Left lung (tissue), 10 donors: ENCODE results near the gene PNPLA4. TPM values are rescaled to one million over a fixed set of nuclear protein-coding genes. Genes with fewer than 3 reads are reported as not detected.
A peak's percentile ranks its signal among the peaks of the same experiment; 100 is the strongest.

Experiments
- ATAC-seq: fragments of 200-7000 bp; cut with Tn5 transposase; one replicate; pipeline ENCODE4 v1.9.1; 2020; ENCODE audit warnings: moderate library complexity
- DNase-seq, 4 donors: peaks; one replicate each; pipeline ENCODE4 v3.0.0-alpha.2; 2013 to 2020
- H3K27ac ChIP-seq, 2 donors: fragments of 200-600 bp; sonication (generic) in 1 of 2; one replicate each; pipeline versions ENCODE4 v1.5.0 to v1.8.0; 2020 to 2021
- H3K27me3 ChIP-seq, 2 donors: fragments of 200-600 bp; sonication (generic) in 1 of 2; one replicate each; pipeline versions ENCODE4 v1.5.0 to v1.8.0; 2020 to 2021
- H3K36me3 ChIP-seq, 2 donors: fragments of 200-600 bp; sonication (generic) in 1 of 2; one replicate each; pipeline versions ENCODE4 v1.5.0 to v1.8.0; 2020 to 2021
- H3K4me1 ChIP-seq, 2 donors: fragments of 200-600 bp; one replicate each; pipeline ENCODE4 v1.8.0; 2021
- H3K4me3 ChIP-seq, 2 donors: fragments of 200-600 bp; sonication (generic) in 1 of 2; one replicate each; pipeline versions ENCODE4 v1.5.0 to v1.8.0; 2020 to 2021; ENCODE audit warnings: mild to moderate bottlenecking in 1 of 2
- H3K9me3 ChIP-seq, 2 donors: fragments of 200-600 bp; sonication (generic) in 1 of 2; one replicate each; pipeline versions ENCODE4 v1.5.0 to v1.8.0; 2020 to 2021
- intact Hi-C, 2 donors: fragments of 100-400 bp; cut with DNase I; formaldehyde crosslinking; loops; one replicate each; pipeline versions ENCODE4 v1.11.2 to v1.14.2; 2022
- polyA plus RNA-seq, 6 donors: library from polyadenylated mRNA; unstranded; fragments of 120-200 nt; gene quantifications; one replicate each; pipeline ENCODE4 v1.2.1, GENCODE V29; 2013; ENCODE audit not compliant: insufficient read length in 6 of 6
- total RNA-seq, 2 donors: library from RNA; stranded (reverse); fragmentation: NEBNext Ultra II Directional; extraction: Animal tissue kit (Norgen Biotek cat#: 25700); gene quantifications; one replicate each; pipeline ENCODE4 v1.2.1, GENCODE V29; 2021
- TF ChIP-seq, protein P1 (sequence below), 2 donors: fragments of 200-600 bp; sonication (generic) in 1 of 2; IDR thresholded peaks; one replicate each; pipeline versions ENCODE4 v1.5.0 to v1.8.0; 2021; ENCODE audit warnings: antibody characterized with exemption in 2 of 2
- donor health status: DM: no; HTN: yes; CAD: no.
- donor health status: DM: no; HTN: no; CAD: no.

Gene PNPLA4
- total and polyA plus RNA-seq, 8 donors: 11.6 to 22.2 (median 19.3) TPM

- ATAC-seq (peak; percentile 60), DNase-seq (peak in 3 of 4 donors; percentile 28 to 49 (median 44))
- H3K36me3 ChIP-seq: peaks cover 0 to 4% of the 10 kb centered on the region in 2 donors
- no peak overlapping the region for H3K4me3 ChIP-seq
- H3K4me1 ChIP-seq: no peaks in the 10 kb centered on the region
- H3K27me3 ChIP-seq: no peaks in the 10 kb centered on the region
- TF ChIP-seq, protein P1, sequence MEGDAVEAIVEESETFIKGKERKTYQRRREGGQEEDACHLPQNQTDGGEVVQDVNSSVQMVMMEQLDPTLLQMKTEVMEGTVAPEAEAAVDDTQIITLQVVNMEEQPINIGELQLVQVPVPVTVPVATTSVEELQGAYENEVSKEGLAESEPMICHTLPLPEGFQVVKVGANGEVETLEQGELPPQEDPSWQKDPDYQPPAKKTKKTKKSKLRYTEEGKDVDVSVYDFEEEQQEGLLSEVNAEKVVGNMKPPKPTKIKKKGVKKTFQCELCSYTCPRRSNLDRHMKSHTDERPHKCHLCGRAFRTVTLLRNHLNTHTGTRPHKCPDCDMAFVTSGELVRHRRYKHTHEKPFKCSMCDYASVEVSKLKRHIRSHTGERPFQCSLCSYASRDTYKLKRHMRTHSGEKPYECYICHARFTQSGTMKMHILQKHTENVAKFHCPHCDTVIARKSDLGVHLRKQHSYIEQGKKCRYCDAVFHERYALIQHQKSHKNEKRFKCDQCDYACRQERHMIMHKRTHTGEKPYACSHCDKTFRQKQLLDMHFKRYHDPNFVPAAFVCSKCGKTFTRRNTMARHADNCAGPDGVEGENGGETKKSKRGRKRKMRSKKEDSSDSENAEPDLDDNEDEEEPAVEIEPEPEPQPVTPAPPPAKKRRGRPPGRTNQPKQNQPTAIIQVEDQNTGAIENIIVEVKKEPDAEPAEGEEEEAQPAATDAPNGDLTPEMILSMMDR (IDR thresholded peaks at IDR 0.05): peak; percentile 53 to 68
- no peak overlapping the region for H3K27ac ChIP-seq
- no peaks in the 10 kb centered on the region for H3K9me3 ChIP-seq
- intact Hi-C loops: no loop called here
Observed at GRCh38 chrX:7925867-7926472, 1.2 kb downstream of the PNPLA4 start.

- no peak overlapping the region for H3K27ac ChIP-seq
- no peak for ATAC-seq
- no peak for DNase-seq
- H3K36me3 ChIP-seq: peaks cover 0 to 6% of the 10 kb centered on the region in 2 donors
- H3K27me3 ChIP-seq: no peaks in the 10 kb centered on the region
- H3K4me1 ChIP-seq: no peaks in the 10 kb centered on the region
- TF ChIP-seq, protein P1 (IDR thresholded peaks at IDR 0.05): no peak
- H3K4me3 ChIP-seq: no peak overlapping the region
- intact Hi-C loops: no loop called here
- H3K9me3 ChIP-seq: no peaks in the 10 kb centered on the region
Observed at GRCh38 chrX:7921750-7922149, 5.5 kb downstream of the PNPLA4 start.

DNA sequence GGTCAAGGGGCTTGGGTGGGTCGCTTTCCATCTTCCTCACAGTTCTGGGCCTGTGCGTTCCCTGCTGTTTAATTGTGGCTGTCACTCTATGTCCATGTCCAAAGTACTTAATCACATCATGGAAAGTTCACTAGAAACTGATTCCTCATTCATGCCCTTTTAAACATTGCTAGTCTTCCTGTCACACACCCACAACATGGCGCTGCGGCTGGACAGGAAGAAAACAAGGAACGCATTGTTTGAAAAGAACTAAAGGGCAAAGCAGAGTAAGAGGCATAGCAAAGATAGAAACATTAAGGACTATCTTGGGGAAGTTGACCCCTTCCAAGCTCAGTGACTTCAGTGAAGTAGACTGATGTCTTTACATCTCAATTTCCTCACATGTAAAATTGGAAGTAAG lies 18.4 kb downstream of the PNPLA4 start:
- H3K4me3 ChIP-seq: no peak overlapping the region
- TF ChIP-seq, protein P1 (IDR thresholded peaks at IDR 0.05): no peak
- H3K36me3 ChIP-seq: no peaks in the 10 kb centered on the region
- intact Hi-C loops: no loop called here
- ATAC-seq (no peak), DNase-seq (no peak)
- no peaks in the 10 kb centered on the region for H3K4me1 ChIP-seq
- no peak overlapping the region for H3K27ac ChIP-seq
- H3K27me3 ChIP-seq: no peaks in the 10 kb centered on the region
- no peaks in the 10 kb centered on the region for H3K9me3 ChIP-seq

- intact Hi-C loops: no loop called here
- Histone ChIP-seq H3K9me3 (no peaks in the 10 kb centered on the region), H3K27me3 (no peaks in the 10 kb centered on the region), H3K36me3 (peaks cover 0 to 8% of the 10 kb centered on the region in 2 donors), H3K4me1 (no peaks in the 10 kb centered on the region), H3K4me3 (no peak overlapping the region), H3K27ac (no peak overlapping the region)
- no peak for DNase-seq
- TF ChIP-seq, protein P1 (IDR thresholded peaks at IDR 0.05): no peak
- no peak for ATAC-seq
Observed at GRCh38 chrX:7904562-7904961, 22.7 kb downstream of the PNPLA4 start.

DNA sequence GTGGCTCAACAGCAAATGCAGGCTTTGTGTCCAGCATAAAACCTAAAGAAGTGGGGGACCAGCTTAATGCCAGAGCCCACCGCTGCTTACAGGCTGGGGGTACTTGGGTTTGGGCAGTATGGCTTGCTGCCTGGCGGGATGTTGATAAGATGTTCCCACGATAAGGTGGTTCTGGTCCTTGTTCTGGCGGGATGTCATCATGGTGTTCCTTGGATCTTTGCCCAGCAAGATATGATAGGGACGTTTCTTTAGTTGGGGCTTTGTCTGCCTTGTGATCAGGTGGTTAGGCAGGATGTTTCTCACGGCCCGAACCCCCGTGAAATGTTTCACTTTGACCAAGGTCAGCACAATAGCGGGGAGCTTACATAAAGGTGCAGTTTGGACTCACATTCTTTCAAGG lies 35.3 kb downstream of the PNPLA4 start:
- no peak overlapping the region for H3K27ac ChIP-seq
- no peaks in the 10 kb centered on the region for H3K4me1 ChIP-seq
- no peaks in the 10 kb centered on the region for H3K36me3 ChIP-seq
- TF ChIP-seq, protein P1 (IDR thresholded peaks at IDR 0.05): no peak
- H3K9me3 ChIP-seq: no peaks in the 10 kb centered on the region
- intact Hi-C loops: no loop called here
- ATAC-seq (no peak), DNase-seq (no peak)
- no peaks in the 10 kb centered on the region for H3K27me3 ChIP-seq
- H3K4me3 ChIP-seq: no peak overlapping the region
